ENCODE results near the gene MYH10.

MYH10 gene

GRCh38 chr17:8455665-8456209, 174.8 kb downstream of the MYH10 start:
- H3K27me3 Mint-ChIP-seq, result no peaks in the 10 kb centered on the region
- ATAC-seq (replicated peaks; ENCODE audit: extremely low read depth, poor library complexity, severe bottlenecking) (peak; percentile 14), DNase-seq (ENCODE audit: low spot score in 2 of 2) (no peak)
- peaks cover 32% of the 10 kb centered on the region for H3K4me1 Mint-ChIP-seq
- H3K4me3 Mint-ChIP-seq, result no peak overlapping the region
- peaks cover 78% of the 10 kb centered on the region for H3K36me3 Mint-ChIP-seq (ENCODE audit: insufficient read depth)
- H3K27ac Mint-ChIP-seq (ENCODE audit: low read depth), result no peak overlapping the region
- H3K9me3 Mint-ChIP-seq, result no peaks in the 10 kb centered on the region

- H3K9me3 Mint-ChIP-seq, result no peaks in the 10 kb centered on the region
- DNase-seq (ENCODE audit: low spot score in 2 of 2) (no peak), ATAC-seq (replicated peaks; ENCODE audit: extremely low read depth, poor library complexity, severe bottlenecking) (no peak)
- H3K27ac Mint-ChIP-seq (ENCODE audit: low read depth), result no peak overlapping the region
- no peak overlapping the region for H3K4me3 Mint-ChIP-seq
- peaks cover 80% of the 10 kb centered on the region for H3K36me3 Mint-ChIP-seq (ENCODE audit: insufficient read depth)
- H3K27me3 Mint-ChIP-seq, result no peaks in the 10 kb centered on the region
- peaks cover 29% of the 10 kb centered on the region for H3K4me1 Mint-ChIP-seq
These were observed 177.2 kb downstream of the MYH10 start for GRCh38 chr17:8453326-8453725.

- DNase-seq (ENCODE audit: low spot score in 2 of 2), result no peak
- no peaks in the 10 kb centered on the region for H3K27me3 Mint-ChIP-seq
- no peak overlapping the region for H3K27ac Mint-ChIP-seq (ENCODE audit: low read depth)
- H3K4me1 Mint-ChIP-seq, result peaks cover 23% of the 10 kb centered on the region
- no peak for ATAC-seq (replicated peaks; ENCODE audit: extremely low read depth, poor library complexity, severe bottlenecking)
- peaks cover 83% of the 10 kb centered on the region for H3K36me3 Mint-ChIP-seq (ENCODE audit: insufficient read depth)
- H3K9me3 Mint-ChIP-seq, result no peaks in the 10 kb centered on the region
- no peak overlapping the region for H3K4me3 Mint-ChIP-seq
These were observed 178.5 kb downstream of the MYH10 start for GRCh38 chr17:8451933-8452614.

GRCh38 chr17:8448310-8448709, 182.2 kb downstream of the MYH10 start:
- H3K4me3 Mint-ChIP-seq, result no peak overlapping the region
- no peaks in the 10 kb centered on the region for H3K27me3 Mint-ChIP-seq
- peaks cover 88% of the 10 kb centered on the region for H3K36me3 Mint-ChIP-seq (ENCODE audit: insufficient read depth)
- no peak for ATAC-seq (replicated peaks; ENCODE audit: extremely low read depth, poor library complexity, severe bottlenecking)
- H3K4me1 Mint-ChIP-seq, result peaks cover 23% of the 10 kb centered on the region
- DNase-seq (ENCODE audit: low spot score in 2 of 2), result no peak
- no peak overlapping the region for H3K27ac Mint-ChIP-seq (ENCODE audit: low read depth)
- no peaks in the 10 kb centered on the region for H3K9me3 Mint-ChIP-seq

GRCh38 chr17:8447799-8448198, 182.7 kb downstream of the MYH10 start:
- H3K4me1 Mint-ChIP-seq, result peaks cover 28% of the 10 kb centered on the region
- no peak overlapping the region for H3K27ac Mint-ChIP-seq (ENCODE audit: low read depth)
- no peak overlapping the region for H3K4me3 Mint-ChIP-seq
- peaks cover 85% of the 10 kb centered on the region for H3K36me3 Mint-ChIP-seq (ENCODE audit: insufficient read depth)
- no peaks in the 10 kb centered on the region for H3K27me3 Mint-ChIP-seq
- no peaks in the 10 kb centered on the region for H3K9me3 Mint-ChIP-seq
- no peak for DNase-seq (ENCODE audit: low spot score in 2 of 2)
- ATAC-seq (replicated peaks; ENCODE audit: extremely low read depth, poor library complexity, severe bottlenecking), result no peak

- no peak overlapping the region for H3K27ac Mint-ChIP-seq (ENCODE audit: low read depth)
- H3K36me3 Mint-ChIP-seq (ENCODE audit: insufficient read depth), result peaks cover 71% of the 10 kb centered on the region
- H3K9me3 Mint-ChIP-seq, result no peaks in the 10 kb centered on the region
- peaks cover 48% of the 10 kb centered on the region for H3K4me1 Mint-ChIP-seq
- H3K4me3 Mint-ChIP-seq, result no peak overlapping the region
- DNase-seq (ENCODE audit: low spot score in 2 of 2) (no peak), ATAC-seq (replicated peaks; ENCODE audit: extremely low read depth, poor library complexity, severe bottlenecking) (no peak)
- no peaks in the 10 kb centered on the region for H3K27me3 Mint-ChIP-seq
These were observed 185.0 kb downstream of the MYH10 start for GRCh38 chr17:8445536-8445935.

DNA sequence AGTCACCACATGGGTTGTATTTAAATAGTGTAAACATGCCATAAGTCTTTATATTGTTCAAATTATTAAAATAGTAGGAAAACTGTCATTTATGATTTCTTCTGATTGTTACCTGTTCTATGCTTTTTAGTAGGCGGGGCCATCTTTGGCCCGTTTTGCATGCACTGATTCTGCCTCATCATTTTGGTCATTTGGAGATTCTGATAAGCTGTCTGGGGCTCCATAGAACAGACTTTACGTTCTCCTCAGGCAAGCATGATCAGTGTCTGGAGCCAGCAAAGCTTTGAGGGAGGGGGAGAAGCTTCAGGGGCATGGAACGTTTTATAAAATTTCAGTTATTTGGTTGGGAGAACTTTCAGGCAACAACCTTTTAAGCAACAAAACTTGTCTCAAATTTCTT, 186.0 kb downstream of the MYH10 start:
- ATAC-seq (replicated peaks; ENCODE audit: extremely low read depth, poor library complexity, severe bottlenecking), result no peak
- no peak for DNase-seq (ENCODE audit: low spot score in 2 of 2)
- no peaks in the 10 kb centered on the region for H3K27me3 Mint-ChIP-seq
- peaks cover 55% of the 10 kb centered on the region for H3K4me1 Mint-ChIP-seq
- no peaks in the 10 kb centered on the region for H3K9me3 Mint-ChIP-seq
- no peak overlapping the region for H3K27ac Mint-ChIP-seq (ENCODE audit: low read depth)
- H3K36me3 Mint-ChIP-seq (ENCODE audit: insufficient read depth), result peaks cover 65% of the 10 kb centered on the region
- no peak overlapping the region for H3K4me3 Mint-ChIP-seq

- Mint-ChIP-seq H3K4me3 (no peak overlapping the region), H3K4me1 (peaks cover 56% of the 10 kb centered on the region), H3K36me3 (ENCODE audit: insufficient read depth) (peaks cover 62% of the 10 kb centered on the region), H3K27ac (ENCODE audit: low read depth) (no peak overlapping the region), H3K9me3 (no peaks in the 10 kb centered on the region), H3K27me3 (no peaks in the 10 kb centered on the region)
- DNase-seq (ENCODE audit: low spot score in 2 of 2) (no peak), ATAC-seq (replicated peaks; ENCODE audit: extremely low read depth, poor library complexity, severe bottlenecking) (no peak)
These were observed 186.8 kb downstream of the MYH10 start for GRCh38 chr17:8443756-8444155.

- peaks cover 52% of the 10 kb centered on the region for H3K36me3 Mint-ChIP-seq (ENCODE audit: insufficient read depth)
- DNase-seq (ENCODE audit: low spot score in 2 of 2) (no peak), ATAC-seq (replicated peaks; ENCODE audit: extremely low read depth, poor library complexity, severe bottlenecking) (no peak)
- peaks cover 53% of the 10 kb centered on the region for H3K4me1 Mint-ChIP-seq
- H3K9me3 Mint-ChIP-seq, result no peaks in the 10 kb centered on the region
- no peak overlapping the region for H3K4me3 Mint-ChIP-seq
- no peak overlapping the region for H3K27ac Mint-ChIP-seq (ENCODE audit: low read depth)
- H3K27me3 Mint-ChIP-seq, result no peaks in the 10 kb centered on the region
These were observed 188.2 kb downstream of the MYH10 start for GRCh38 chr17:8442310-8442709.

- H3K4me3 Mint-ChIP-seq, result no peak overlapping the region
- ATAC-seq (replicated peaks; ENCODE audit: extremely low read depth, poor library complexity, severe bottlenecking) (no peak), DNase-seq (ENCODE audit: low spot score in 2 of 2) (no peak)
- H3K36me3 Mint-ChIP-seq (ENCODE audit: insufficient read depth), result peaks cover 50% of the 10 kb centered on the region
- H3K27me3 Mint-ChIP-seq, result no peaks in the 10 kb centered on the region
- H3K27ac Mint-ChIP-seq (ENCODE audit: low read depth), result peak overlapping the region; percentile 16
- peaks cover 49% of the 10 kb centered on the region for H3K4me1 Mint-ChIP-seq
- no peaks in the 10 kb centered on the region for H3K9me3 Mint-ChIP-seq
These were observed 188.8 kb downstream of the MYH10 start for GRCh38 chr17:8441690-8442089.

DNA sequence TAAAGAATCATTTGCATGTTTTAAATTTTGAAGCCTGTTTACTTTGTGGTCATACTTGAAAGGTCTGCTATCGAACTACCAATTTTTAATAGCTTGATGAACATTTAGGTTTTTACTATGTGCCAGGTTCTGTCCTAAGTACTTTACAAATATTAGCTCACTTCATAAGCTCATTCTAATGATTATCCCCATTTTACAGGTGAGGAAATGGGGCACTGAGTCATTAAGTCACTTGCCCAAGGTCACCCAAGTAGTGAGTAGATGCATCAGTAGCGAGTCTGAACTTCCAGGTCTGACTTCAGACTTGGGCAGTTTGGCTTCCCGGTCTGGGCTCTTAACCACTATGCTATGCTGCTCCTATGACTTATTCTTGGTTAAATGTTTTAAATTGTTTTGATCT, 190.8 kb downstream of the MYH10 start:
- Mint-ChIP-seq H3K9me3 (no peaks in the 10 kb centered on the region), H3K4me3 (no peak overlapping the region), H3K27ac (ENCODE audit: low read depth) (peak overlapping the region; percentile 25), H3K36me3 (ENCODE audit: insufficient read depth) (peaks cover 43% of the 10 kb centered on the region), H3K4me1 (peaks cover 53% of the 10 kb centered on the region), H3K27me3 (no peaks in the 10 kb centered on the region)
- ATAC-seq (replicated peaks; ENCODE audit: extremely low read depth, poor library complexity, severe bottlenecking) (no peak), DNase-seq (ENCODE audit: low spot score in 2 of 2) (no peak)

DNA sequence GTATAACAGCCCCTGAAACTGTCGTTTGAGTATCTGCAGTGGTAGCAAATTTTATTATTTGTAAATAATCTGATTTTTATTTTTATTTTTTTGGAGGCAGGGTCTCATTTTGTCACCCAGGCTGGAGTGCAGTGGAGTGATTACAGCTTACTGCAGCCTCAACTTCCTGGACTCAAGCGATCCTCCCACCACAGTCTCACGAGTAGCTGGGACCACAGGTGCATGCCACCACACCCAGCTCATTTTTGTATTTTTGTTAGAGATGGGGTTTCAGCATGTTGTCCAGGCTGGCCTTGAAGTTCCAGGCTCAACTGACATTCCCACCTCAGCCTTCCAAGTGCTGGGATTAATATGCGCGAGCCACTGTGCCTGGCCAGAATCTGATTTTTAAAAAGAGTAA, 192.1 kb downstream of the MYH10 start:
- ATAC-seq (replicated peaks; ENCODE audit: extremely low read depth, poor library complexity, severe bottlenecking) (no peak), DNase-seq (ENCODE audit: low spot score in 2 of 2) (peak in 1 of 2 donors; percentile 11)
- Mint-ChIP-seq H3K4me3 (no peak overlapping the region), H3K9me3 (no peaks in the 10 kb centered on the region), H3K36me3 (ENCODE audit: insufficient read depth) (peaks cover 34% of the 10 kb centered on the region), H3K27ac (ENCODE audit: low read depth) (no peak overlapping the region), H3K27me3 (no peaks in the 10 kb centered on the region), H3K4me1 (peaks cover 41% of the 10 kb centered on the region)

DNA sequence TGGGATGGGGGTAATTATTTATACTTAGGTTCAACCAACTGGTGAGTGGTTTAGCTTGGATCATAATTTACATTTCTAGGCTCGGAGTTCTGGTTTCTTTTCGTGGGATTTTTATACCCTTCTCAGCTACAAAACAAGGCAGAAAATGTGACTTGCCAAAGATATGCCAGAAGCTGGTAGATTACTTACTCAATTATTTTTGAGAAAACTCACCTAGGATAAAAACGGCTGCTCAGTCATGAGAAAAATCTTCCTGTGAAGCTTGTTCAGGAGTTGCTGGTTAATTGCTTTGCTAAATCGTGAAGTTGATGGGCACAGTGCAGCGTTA, 193.7 kb downstream of the MYH10 start:
- Mint-ChIP-seq H3K36me3 (ENCODE audit: insufficient read depth) (peaks cover 30% of the 10 kb centered on the region), H3K4me1 (peaks cover 29% of the 10 kb centered on the region), H3K27ac (ENCODE audit: low read depth) (peak overlapping the region; percentile 98), H3K4me3 (peak overlapping the region; percentile 99), H3K9me3 (no peaks in the 10 kb centered on the region), H3K27me3 (no peaks in the 10 kb centered on the region)
- DNase-seq (ENCODE audit: low spot score in 2 of 2) (no peak), ATAC-seq (replicated peaks; ENCODE audit: extremely low read depth, poor library complexity, severe bottlenecking) (no peak)

All from central memory CD8-positive, alpha-beta T cell (primary cell).